Kidney (tissue), 14 donors: ENCODE measurements around the gene PRKAG2. TPM values are rescaled to one million over a fixed set of nuclear protein-coding genes. Genes with fewer than 3 reads are reported as not detected.

Experiments
- DNase-seq, 5 donors: peaks; one replicate each; pipeline ENCODE4 v3.0.0-alpha.2; 2013 to 2020
- FAIRE-seq: peaks from 2 replicates; lab custom pipeline; 2012; peaks lifted over from hg19 to GRCh38; lab: Jason Lieb, UNC
- H3K27ac ChIP-seq, 2 donors: one replicate each; pipeline ENCODE4 v1.7.0; 2013; ENCODE audit warnings: low read depth in 2 of 2, low read length in 2 of 2, inconsistent platforms in 1 of 2
- H3K27me3 ChIP-seq: one replicate; pipeline ENCODE4 v1.7.1; 2013; ENCODE audit warnings: low read length, inconsistent platforms; ENCODE audit not compliant: control insufficient read depth, insufficient read depth
- H3K36me3 ChIP-seq, 3 donors: one replicate each; pipeline versions ENCODE4 v1.7.0 to v1.7.1; 2013; ENCODE audit warnings: low read length in 3 of 3, control low read depth in 1 of 3, inconsistent platforms in 1 of 3; ENCODE audit not compliant: insufficient read depth in 3 of 3, control insufficient read depth in 2 of 3
- H3K4me1 ChIP-seq, 3 donors: one replicate each; pipeline versions ENCODE4 v1.7.0 to v1.7.1; 2013; ENCODE audit warnings: low read length in 3 of 3, inconsistent platforms in 1 of 3, low read depth in 1 of 3; ENCODE audit not compliant: control insufficient read depth in 2 of 3, insufficient read depth in 2 of 3
- H3K4me3 ChIP-seq, 3 donors: one replicate each; pipeline versions ENCODE4 v1.7.0 to v1.8.1; 2013; ENCODE audit warnings: low read length in 3 of 3, control low read depth in 1 of 3, inconsistent platforms in 1 of 3
- H3K9ac ChIP-seq, 3 donors: one replicate each; pipeline versions ENCODE4 v1.7.0 to v1.7.1; 2013; ENCODE audit warnings: low read length in 3 of 3, control low read depth in 1 of 3, inconsistent platforms in 1 of 3
- H3K9me3 ChIP-seq, 3 donors: one replicate each; pipeline versions ENCODE4 v1.7.0 to v1.7.1; 2013; ENCODE audit warnings: low read length in 3 of 3, control low read depth in 1 of 3, inconsistent platforms in 1 of 3; ENCODE audit not compliant: control insufficient read depth in 2 of 3, insufficient read depth in 1 of 3
- intact Hi-C: fragments of 100-400 bp; cut with DNase I; formaldehyde crosslinking; loops from one replicate; pipeline ENCODE4 v1.11.1; 2022
- polyA plus RNA-seq: library from polyadenylated mRNA; stranded (reverse); fragments of 350-450 nt; fragmentation: Illumina TruSeq; extraction: RNeasy Lipid Tissue Mini Kit (QIAGEN cat#74804); gene quantifications from one replicate; pipeline ENCODE4 v1.2.3, GENCODE V29; 2014; ENCODE audit warnings: low read depth, low replicate concordance; ENCODE audit not compliant: insufficient read depth
- total RNA-seq: library from RNA; stranded (reverse); fragmentation: NEBNext Ultra II Directional; extraction: Animal tissue kit (Norgen Biotek cat#: 25700); gene quantifications from one replicate; pipeline ENCODE4 v1.2.1, GENCODE V29; 2021
- TF ChIP-seq, protein P1 (sequence below): IDR thresholded peaks from 3 replicates; pipeline ENCODE4 v1.5.1; 2012; ENCODE audit warnings: mild to moderate bottlenecking, moderate library complexity, borderline replicate concordance; ENCODE audit not compliant: insufficient read depth; ENCODE audit errors: extremely low read depth
- donor health status: control.
- donor health status: control.
- donor health status: control.
- donor health status: control.
- donor health status: control.
- donor health status: DM: yes; HTN: yes; CAD: no.
- donor health status: Normal renal cell carcinoma (clear cell type).

The PRKAG2 gene
- total and polyA plus RNA-seq, 2 donors from 2014 or later: 40.7 to 40.9 TPM

DNA sequence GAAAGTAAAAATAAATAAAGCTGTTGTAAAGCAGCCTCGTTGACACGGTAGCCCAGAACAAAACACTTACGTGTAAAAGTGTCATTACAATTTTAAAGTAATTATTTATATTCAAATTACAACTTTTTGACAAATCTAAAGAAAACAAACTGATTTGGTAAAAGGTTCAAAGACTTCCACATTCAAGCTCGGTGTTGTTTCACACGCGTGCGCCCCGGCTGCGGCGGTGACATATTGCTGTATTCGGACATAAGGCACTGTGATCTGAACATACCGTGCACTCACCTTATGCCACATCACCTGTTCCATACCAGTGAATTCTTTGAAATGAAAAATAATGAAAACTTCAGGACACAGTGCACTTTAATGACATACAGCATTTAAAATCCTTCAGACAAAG, 320.3 kb downstream of the PRKAG2 start:
- TF ChIP-seq, protein P1, sequence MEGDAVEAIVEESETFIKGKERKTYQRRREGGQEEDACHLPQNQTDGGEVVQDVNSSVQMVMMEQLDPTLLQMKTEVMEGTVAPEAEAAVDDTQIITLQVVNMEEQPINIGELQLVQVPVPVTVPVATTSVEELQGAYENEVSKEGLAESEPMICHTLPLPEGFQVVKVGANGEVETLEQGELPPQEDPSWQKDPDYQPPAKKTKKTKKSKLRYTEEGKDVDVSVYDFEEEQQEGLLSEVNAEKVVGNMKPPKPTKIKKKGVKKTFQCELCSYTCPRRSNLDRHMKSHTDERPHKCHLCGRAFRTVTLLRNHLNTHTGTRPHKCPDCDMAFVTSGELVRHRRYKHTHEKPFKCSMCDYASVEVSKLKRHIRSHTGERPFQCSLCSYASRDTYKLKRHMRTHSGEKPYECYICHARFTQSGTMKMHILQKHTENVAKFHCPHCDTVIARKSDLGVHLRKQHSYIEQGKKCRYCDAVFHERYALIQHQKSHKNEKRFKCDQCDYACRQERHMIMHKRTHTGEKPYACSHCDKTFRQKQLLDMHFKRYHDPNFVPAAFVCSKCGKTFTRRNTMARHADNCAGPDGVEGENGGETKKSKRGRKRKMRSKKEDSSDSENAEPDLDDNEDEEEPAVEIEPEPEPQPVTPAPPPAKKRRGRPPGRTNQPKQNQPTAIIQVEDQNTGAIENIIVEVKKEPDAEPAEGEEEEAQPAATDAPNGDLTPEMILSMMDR: no peak
- Histone ChIP-seq H3K27ac (no peak overlapping the region), H3K27me3 (no peaks in the 10 kb centered on the region), H3K9me3 (no peaks in the 10 kb centered on the region), H3K4me3 (no peak overlapping the region), H3K36me3 (peaks cover 0 to 29% (median 20%) of the 10 kb centered on the region in 3 donors), H3K9ac (no peak overlapping the region), H3K4me1 (peaks cover 0 to 5% (median 0%) of the 10 kb centered on the region in 3 donors)
- DNase-seq (no peak), FAIRE-seq (no peak)
- intact Hi-C loops: no loop called here

DNA sequence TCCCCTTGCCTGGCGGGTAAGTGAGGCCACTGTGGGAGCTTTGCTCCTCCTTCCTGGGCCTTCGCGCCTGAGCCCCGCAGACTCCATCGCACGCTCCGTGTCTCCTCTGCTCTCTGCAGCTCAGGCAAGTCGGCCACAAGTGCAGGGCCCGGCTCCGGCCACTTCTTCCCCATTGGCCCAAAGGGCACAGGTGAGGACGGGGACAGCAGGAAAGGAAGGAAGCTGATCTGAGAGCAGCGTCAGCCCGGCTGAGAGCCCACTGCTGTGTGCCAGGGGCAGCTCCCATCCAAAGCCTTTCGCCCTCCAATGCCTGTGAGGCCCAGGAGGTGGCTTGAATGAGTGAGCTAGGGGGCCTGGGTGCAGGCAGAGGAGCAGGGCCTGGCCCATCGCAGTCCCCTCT, 323.6 kb downstream of the PRKAG2 start:
- Histone ChIP-seq H3K27me3 (no peaks in the 10 kb centered on the region), H3K36me3 (peaks cover 0 to 9% (median 6%) of the 10 kb centered on the region in 3 donors), H3K9me3 (no peaks in the 10 kb centered on the region), H3K4me3 (no peak overlapping the region), H3K27ac (no peak overlapping the region), H3K9ac (no peak overlapping the region), H3K4me1 (peaks cover 0 to 5% (median 0%) of the 10 kb centered on the region in 3 donors)
- intact Hi-C loops: no loop called here
- DNase-seq (no peak), FAIRE-seq (no peak)
- TF ChIP-seq, protein P1: no peak

DNA sequence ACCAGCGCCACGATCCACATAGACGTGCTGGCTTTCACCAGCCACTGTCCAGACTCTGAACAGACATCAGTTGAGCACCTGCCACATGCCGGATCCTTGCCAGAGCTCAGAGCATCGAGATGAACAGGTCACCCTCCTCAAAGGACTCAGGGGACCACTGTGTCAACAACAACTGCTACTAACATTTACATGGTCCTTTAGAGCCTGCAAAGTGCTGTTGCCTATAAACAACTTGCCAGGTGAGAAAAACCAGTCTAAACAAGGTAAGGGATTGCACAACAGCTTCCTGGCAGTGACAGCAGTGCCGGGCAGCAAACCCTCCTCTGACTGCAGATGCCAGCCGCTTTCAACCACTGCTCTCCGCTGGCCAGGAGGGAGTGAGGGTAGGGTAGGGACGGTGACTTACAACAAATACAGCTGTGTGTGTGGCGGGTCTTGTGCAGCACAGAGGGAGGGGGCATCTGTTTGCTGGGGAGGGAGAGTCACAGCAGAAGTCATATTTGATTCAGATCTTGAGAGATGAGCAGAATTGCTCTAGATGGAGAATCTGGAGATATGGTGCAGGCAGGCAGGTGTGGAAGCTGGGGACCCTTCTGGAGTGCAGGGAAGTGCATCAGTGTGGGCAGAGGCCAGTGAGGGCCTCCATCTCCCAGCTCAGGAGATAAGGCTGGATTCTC, 324.4 kb downstream of the PRKAG2 start:
- Histone ChIP-seq H3K9me3 (no peaks in the 10 kb centered on the region), H3K27me3 (no peaks in the 10 kb centered on the region), H3K36me3 (peaks cover 0 to 6% (median 4%) of the 10 kb centered on the region in 3 donors), H3K27ac (peak overlapping the region; percentile 41 to 48), H3K4me3 (no peak overlapping the region), H3K4me1 (peaks cover 0 to 5% (median 0%) of the 10 kb centered on the region in 3 donors), H3K9ac (no peak overlapping the region)
- TF ChIP-seq, protein P1: no peak
- DNase-seq: peak in 2 of 5 donors; percentile 39 to 83
- no peak for FAIRE-seq
- intact Hi-C loops: no loop called here
